Measurements from ENCODE around the gene STX10.

DNA sequence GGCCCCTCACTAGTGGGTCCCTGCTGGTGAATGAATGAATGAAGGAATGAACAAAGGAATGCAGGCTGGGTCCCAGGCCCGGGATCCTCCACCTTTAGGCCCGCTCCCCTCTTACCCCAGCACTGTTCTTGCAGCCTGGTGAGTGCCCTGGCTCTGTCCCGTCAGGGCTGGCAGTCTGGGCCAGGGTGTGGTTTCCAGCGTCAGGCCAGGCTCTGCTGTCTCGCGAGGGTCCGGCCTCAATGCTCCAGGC is 47.8 kb downstream of the STX10 start:
- TF ChIP-seq CTCF (conservative IDR thresholded peaks at IDR 0.05; ENCODE audit: low read depth, low read length) = no peak
- TF ChIP-seq EZH2 (IDR thresholded peaks at IDR 0.05; ENCODE audit: low read length, unreplicated experiment) = no peak
- no peak for TF ChIP-seq EZH2phosphoT487 (IDR thresholded peaks at IDR 0.05; ENCODE audit: borderline replicate concordance, low read length)
